CD4-positive, alpha-beta T cell treated with Interferon gamma for 1 hour (primary cell): ENCODE data around the gene VLDLR.
"Not testable (repeated sequence)": the region's sequence is repeated elsewhere in the genome, so short reads cannot be mapped to it uniquely, and the experiment has no call there.

Source experiments
- DNase-seq: peaks from one replicate; pipeline ENCODE4 v3.0.0-alpha.2; 2020

Gene VLDLR

DNA sequence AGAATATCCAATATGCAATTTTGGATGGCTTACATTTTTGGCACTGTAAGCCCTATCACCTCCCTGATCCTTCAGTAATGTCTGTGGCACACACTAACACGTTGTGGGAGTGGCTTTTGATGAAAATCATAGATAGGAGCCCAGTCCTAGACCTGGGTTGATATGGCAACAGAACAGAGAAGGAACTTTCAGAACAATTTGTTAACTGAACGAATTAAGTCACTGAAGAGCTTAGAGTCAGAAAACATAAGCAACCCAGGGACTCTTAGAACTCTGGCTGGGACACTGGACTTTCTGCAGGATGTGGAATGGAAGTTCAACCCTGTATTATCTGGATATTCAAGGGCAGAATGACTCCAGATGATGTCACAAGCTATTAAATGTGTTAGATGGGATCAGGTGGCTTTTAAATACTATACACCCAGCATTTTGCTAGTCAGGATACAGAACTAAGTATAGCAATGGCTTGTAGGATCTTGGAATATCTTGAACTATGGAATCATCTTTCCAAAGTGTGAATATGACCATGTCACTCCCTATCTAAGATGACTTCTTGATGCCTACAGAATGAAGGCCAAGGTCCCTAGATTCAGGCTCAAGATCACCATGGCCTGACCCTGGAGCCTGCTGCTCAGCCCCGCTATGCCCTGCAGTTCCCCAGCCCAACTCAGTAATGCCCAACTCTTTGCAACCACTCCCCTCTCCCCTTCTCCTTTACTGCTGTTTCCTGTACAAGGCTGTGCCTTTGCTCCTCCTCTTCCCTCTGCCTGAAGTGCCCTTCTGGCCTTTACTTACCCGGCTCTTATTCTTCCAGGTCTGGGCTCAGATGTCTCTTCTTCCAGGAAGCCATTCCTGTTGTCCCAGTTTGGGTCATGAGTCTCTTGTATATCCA is 42.8 kb downstream of the VLDLR start:
- no peak for DNase-seq

DNA sequence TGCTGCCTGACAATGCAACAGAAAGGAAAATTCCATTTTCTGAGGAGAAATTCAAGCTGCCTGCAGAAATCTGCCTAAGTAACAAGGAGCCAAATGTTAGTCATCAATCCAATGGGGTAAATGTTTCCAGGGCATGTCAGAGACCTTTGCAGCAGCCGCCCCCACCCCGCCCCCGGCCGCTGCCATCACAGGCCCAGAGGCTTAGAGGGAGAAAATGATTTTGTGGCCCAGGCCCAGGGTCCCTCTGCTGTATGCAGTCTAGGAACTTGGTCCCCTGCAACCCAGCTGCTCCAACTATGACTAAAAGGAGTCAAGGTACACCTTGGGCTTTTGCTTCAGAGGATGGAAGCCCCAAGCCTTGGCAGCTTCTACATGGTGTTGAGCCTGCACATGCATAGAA is 45.0 kb downstream of the VLDLR start:
- no peak for DNase-seq

GRCh38 chr9:2673161-2673560 is 51.6 kb downstream of the VLDLR start:
- no peak for DNase-seq

DNA sequence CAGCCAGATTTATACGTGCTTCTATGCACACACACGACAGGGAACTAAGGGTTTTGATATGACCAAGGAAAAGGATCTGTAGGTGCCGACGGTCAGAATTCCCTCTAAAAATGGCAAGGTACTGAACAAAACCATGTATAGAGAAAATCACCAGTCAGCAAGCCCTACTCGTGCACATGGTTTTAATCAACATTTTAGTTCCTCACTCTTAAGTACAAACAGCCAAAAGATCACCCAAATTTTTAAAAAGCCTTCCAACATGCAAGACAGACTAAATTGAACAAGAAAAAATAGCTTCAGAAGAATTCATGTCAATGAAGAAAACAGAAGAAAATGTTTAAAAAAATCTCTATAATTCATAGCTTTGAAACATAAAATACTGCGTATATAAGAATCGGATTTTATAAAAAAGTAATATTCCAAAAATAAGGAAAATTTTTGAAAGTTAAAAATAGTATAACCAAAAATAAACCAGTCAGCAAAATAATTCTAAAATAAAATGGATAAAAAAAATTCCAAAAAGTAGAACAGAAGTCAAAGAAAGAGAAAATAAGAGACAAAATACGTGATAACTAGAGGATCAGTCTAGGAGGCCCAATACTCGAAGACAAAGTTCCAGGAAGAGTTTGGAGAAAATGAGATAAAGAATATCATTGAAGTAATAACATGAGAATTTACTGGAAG is 52.7 kb downstream of the VLDLR start:
- DNase-seq, result no peak

DNA sequence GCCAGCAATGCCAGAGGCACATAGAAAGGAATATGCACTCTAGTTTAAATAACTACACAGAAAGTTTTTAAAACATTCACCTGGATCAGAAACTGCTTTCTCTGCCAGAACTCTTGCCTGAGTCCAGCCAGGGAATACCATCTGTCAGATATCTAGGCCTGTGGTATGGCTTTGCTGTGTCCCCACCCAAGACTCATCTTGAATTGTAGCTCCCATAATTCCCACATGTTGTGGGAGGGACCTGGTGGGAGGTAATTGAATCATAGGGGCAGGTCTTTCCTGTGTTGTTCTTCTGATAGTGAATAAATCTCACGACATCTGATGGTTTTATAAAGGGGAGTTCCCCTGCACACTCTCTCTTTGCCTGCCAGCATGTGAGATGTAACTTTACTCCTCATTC is 54.2 kb downstream of the VLDLR start:
- no peak for DNase-seq

DNA sequence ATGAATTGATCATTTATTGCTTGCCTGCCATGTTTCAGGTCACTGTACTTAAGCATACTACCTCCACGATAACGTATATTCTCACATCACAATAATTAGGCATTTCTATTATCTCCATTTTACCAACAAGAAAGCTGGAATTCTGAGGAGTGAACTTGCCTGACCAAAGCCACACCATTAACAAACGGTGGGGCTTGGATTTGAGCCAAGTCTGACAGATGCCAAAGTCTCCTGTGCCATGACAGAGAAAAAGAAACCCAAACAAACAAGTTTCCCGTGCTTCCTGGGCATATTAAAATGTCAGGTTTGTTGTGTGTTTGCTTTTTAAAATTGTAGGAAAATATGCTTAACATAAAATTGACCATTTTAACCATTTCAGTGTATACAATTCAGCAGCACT is 54.9 kb downstream of the VLDLR start:
- no peak for DNase-seq

GRCh38 chr9:2677915-2678889 is 56.6 kb downstream of the VLDLR start:
- DNase-seq, result no peak

DNA sequence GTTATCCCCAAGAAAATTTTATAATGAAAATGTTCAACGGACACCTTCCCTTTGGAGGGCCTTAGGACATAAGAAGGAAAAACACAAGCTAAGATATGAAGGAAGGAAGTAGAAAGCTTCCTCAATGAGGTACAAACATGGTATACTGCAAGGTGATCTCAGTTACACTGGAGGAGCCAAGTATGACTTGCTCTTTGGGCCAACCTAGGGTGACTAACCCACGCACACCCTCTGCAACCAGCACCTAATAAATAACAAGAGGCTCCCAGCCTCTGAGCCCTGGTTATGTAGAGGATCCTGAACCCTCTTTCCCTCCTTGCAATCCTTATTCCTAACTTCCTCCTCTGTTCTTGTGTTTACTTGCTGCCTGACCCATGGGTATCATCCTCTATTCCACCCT is 57.4 kb downstream of the VLDLR start:
- DNase-seq, result no peak

GRCh38 chr9:2681981-2682380 is 60.4 kb downstream of the VLDLR start:
- DNase-seq, result no peak

DNA sequence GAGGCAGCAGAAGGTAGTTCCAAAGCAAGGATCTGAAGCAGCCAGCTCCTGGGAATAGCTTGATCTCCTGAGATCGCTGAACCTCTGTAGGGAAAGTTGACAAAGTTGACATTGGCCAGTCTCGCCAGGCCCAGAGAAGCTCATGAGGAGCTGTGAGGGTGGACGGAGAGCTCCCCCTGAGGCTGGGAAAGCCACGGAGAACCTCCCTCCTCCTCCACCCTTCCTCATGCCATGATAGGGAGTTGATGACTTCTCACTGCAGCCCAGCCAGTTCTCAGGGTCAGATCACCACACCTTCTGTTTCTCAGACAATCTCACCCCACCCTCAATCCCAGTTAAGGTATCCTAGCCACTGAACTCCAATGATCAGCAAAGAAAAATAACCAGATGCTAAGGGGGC is 65.3 kb downstream of the VLDLR start:
- no peak for DNase-seq

GRCh38 chr9:2688636-2689035 is 67.0 kb downstream of the VLDLR start:
- no peak for DNase-seq

DNA sequence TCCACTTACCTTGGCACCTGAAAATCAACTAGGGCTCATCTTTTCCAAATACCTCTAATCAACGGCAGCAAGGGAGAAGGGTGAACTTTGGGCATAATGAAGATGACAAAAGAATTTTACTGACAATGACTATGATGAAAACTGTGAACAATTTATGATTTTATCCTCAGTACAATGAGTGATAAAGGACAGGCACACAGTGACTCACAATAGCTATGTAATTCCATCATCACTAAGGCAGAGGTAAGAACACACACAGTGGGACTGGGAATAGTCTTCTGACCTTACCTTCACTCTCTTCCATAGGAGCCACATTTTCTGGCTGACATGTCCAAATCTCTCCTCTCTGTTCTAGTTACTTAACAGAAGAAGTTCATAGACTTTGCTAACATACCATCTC is 69.6 kb downstream of the VLDLR start:
- no peak for DNase-seq

GRCh38 chr9:2691626-2692025 is 70.0 kb downstream of the VLDLR start:
- no peak for DNase-seq

- no peak for DNase-seq
Measured at GRCh38 chr9:2693056-2693455, 71.5 kb downstream of the VLDLR start.

- DNase-seq, result no peak
Measured at GRCh38 chr9:2697492-2697891, 75.9 kb downstream of the VLDLR start.

GRCh38 chr9:2700398-2700797 is 78.8 kb downstream of the VLDLR start:
- no peak for DNase-seq

GRCh38 chr9:2700909-2701550 is 79.4 kb downstream of the VLDLR start:
- no peak for DNase-seq

DNA sequence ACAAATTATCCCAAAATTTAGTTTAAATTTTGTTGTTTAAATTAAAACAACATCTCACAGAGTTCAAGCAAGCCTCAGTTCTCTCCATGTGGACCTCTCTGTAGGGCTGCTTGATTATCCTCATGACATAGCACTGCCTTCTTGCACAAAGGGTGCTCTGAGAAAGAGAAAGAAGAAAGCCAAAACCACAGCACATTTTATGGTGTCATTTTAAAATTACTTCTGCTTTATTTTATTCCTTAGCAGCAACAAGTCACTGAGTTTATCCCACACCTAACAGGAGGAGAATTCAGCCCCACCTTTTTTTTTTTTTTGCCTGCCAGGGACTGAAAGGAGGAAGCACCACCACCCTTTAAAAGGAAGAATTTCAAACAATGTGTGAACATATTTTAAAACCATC is 82.9 kb downstream of the VLDLR start:
- DNase-seq, result no peak

DNA sequence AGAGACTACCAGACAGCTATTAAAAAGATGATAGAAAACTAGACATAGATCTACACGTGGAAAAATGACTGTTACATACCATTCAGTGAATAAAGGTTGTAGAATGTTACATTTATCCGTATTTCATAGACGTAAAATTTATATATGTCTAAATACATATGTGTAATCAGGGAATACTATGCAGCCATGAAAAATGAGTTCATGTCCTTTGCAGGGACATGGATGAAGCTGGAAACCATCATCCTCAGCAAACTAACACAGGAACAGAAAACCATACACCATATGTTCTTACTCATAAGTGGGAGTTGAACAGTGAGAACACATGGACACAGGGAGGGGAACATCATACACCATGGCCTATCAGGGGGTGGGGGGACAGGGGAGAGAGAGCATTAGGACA is 85.7 kb downstream of the VLDLR start:
- not testable (repeated sequence) for DNase-seq
